HCT116 (cell line): Measurements from ENCODE around the gene SLC6A12. TPM values are rescaled to one million over a fixed set of nuclear protein-coding genes. Genes with fewer than 3 reads are reported as not detected.

ENCODE experiments used
- ATAC-seq: fragments of 200-7000 bp; cut with Tn5 transposase; 2 replicates; pipeline ENCODE4 v1.9.1; 2020; ENCODE audit warnings: mild to moderate bottlenecking, moderate library complexity
- BruUV-seq: library from RNA; stranded (reverse); fragments of 400-500 nt; replicated peaks from 2 replicates; lab custom pipeline; 2021; lab: Mats Ljungman, UMichigan
- CTCF ChIA-PET: fragments of 300-600 bp; sonication (Branson Sonifier 250); formaldehyde crosslinking; loops from one replicate; lab custom pipeline; 2021; ENCODE audit warnings: antibody characterized with exemption; lab: Charles Lee
- POLR2A ChIA-PET: fragments of 300-600, 350-600 bp; sonication (Branson Sonifier 250); formaldehyde crosslinking; loops from one replicate; lab custom pipeline; 2021; ENCODE audit warnings: antibody characterized with exemption; lab: Charles Lee
- RAD21 ChIA-PET, 2 experiments: fragments of 300-600 bp; sonication (Branson Sonifier 250); formaldehyde crosslinking; loops; one replicate each; lab custom pipeline; 2023; ENCODE audit warnings: low total read pairs in 2 of 2; ENCODE audit not compliant: uncharacterized antibody in 2 of 2, unreplicated experiment in 2 of 2, low non-redundant PET in 1 of 2; lab: Charles Lee
- DNase-seq: peaks from one replicate; pipeline ENCODE4 v3.0.0-alpha.2; 2010; ENCODE audit warnings: low read depth, low spot score
- H2AFZ ChIP-seq: fragments of 200-600 bp; shearing (Covaris generic), sonication (generic); 2 replicates; pipeline ENCODE4 v1.6.1; 2017; ENCODE audit warnings: low read depth, mixed run types, mixed read lengths, antibody characterized with exemption, low read length; ENCODE audit not compliant: poor library complexity, severe bottlenecking
- H3K27ac ChIP-seq: 2 replicates; pipeline ENCODE4 v1.5.1; 2012; ENCODE audit warnings: low read depth, low read length
- H3K27me3 ChIP-seq: fragments of 200-600 bp; sonication (generic); 2 replicates; pipeline ENCODE4 v1.6.1; 2016; ENCODE audit warnings: mixed run types, low read length, mixed read lengths; ENCODE audit not compliant: insufficient read depth
- H3K36me3 ChIP-seq, 2 experiments: fragments of 200-500 bp in 1 of 2; fragments of 200-600 bp in 1 of 2; sonication (Bioruptor generic) in 1 of 2; sonication (generic) in 1 of 2; 2 replicates each; pipeline versions ENCODE4 v1.5.1 to v1.6.1; 2014 to 2016; ENCODE audit warnings: low read length in 2 of 2, inconsistent platforms in 1 of 2, mixed read lengths in 1 of 2, mixed run types in 1 of 2; ENCODE audit not compliant: insufficient read depth in 2 of 2, control insufficient read depth in 1 of 2
- H3K4me1 ChIP-seq, 2 experiments: fragments of 200-600 bp in 1 of 2; sonication (generic) in 1 of 2; 2 replicates each; pipeline versions ENCODE4 v1.5.1 to v1.6.1; 2012 to 2017; ENCODE audit warnings: low read length in 2 of 2, inconsistent platforms in 1 of 2, mild to moderate bottlenecking in 1 of 2, mixed read lengths in 1 of 2, mixed run types in 1 of 2, moderate library complexity in 1 of 2; ENCODE audit not compliant: insufficient read depth in 2 of 2, control insufficient read depth in 1 of 2
- H3K4me2 ChIP-seq: fragments of 200-600 bp; sonication (generic); 2 replicates; pipeline ENCODE4 v1.6.1; 2017; ENCODE audit warnings: mixed run types, low read length, mixed read lengths
- H3K4me3 ChIP-seq, 2 experiments: fragments of 200-600 bp in 1 of 2; sonication (generic) in 1 of 2; replicated peaks in 1 of 2; 2 replicates each; pipeline ENCODE4 v1.5.1; 2011 to 2016; ENCODE audit warnings: low read length in 2 of 2, control low read depth in 1 of 2, low read depth in 1 of 2, mild to moderate bottlenecking in 1 of 2, mixed read lengths in 1 of 2, mixed run types in 1 of 2
- H3K79me2 ChIP-seq: fragments of 200-600 bp; sonication (generic); 2 replicates; pipeline ENCODE4 v1.6.1; 2017; ENCODE audit warnings: mild to moderate bottlenecking, mixed run types, low read length, moderate library complexity, mixed read lengths; ENCODE audit not compliant: insufficient read depth
- H3K9ac ChIP-seq: fragments of 200-600 bp; sonication (generic); 2 replicates; pipeline ENCODE4 v1.6.1; 2016; ENCODE audit warnings: low read length, mixed read lengths
- H3K9me2 ChIP-seq: fragments of 200-600 bp; sonication (generic), shearing (Covaris generic); 2 replicates; pipeline ENCODE4 v1.6.1; 2017; ENCODE audit warnings: mixed run types, mild to moderate bottlenecking, moderate library complexity; ENCODE audit not compliant: insufficient read depth
- H3K9me3 ChIP-seq, 2 experiments: fragments of 200-500 bp in 1 of 2; fragments of 200-600 bp in 1 of 2; sonication (Bioruptor generic) in 1 of 2; sonication (generic) in 1 of 2; 2 replicates each; pipeline ENCODE4 v1.6.1; 2014 to 2017; ENCODE audit warnings: low read length in 2 of 2, mixed read lengths in 2 of 2, inconsistent platforms in 1 of 2, low read depth in 1 of 2, mild to moderate bottlenecking in 1 of 2, mixed run types in 1 of 2, moderate library complexity in 1 of 2; ENCODE audit not compliant: control insufficient read depth in 1 of 2, insufficient read depth in 1 of 2
- H4K20me1 ChIP-seq: fragments of 200-600 bp; sonication (generic), shearing (Covaris generic); 2 replicates; pipeline ENCODE4 v1.6.1; 2017; ENCODE audit warnings: mixed run types, mild to moderate bottlenecking, moderate library complexity; ENCODE audit not compliant: insufficient read depth
- ATF3 ChIP-seq: IDR thresholded peaks from 2 replicates; pipeline ENCODE4 v1.6.1; 2012
- CEBPB ChIP-seq: IDR thresholded peaks from 2 replicates; pipeline ENCODE4 v1.6.1; 2012; ENCODE audit warnings: low read depth
- CTCF ChIP-seq, 3 experiments: fragments of 200-600 bp in 1 of 3; sonication (generic) in 1 of 3; IDR thresholded peaks in 2 of 3; conservative IDR thresholded peaks in 1 of 3; 2 replicates each; pipeline ENCODE4 v1.5.1; 2012 to 2017; ENCODE audit warnings: low read depth in 2 of 3, low read length in 2 of 3, antibody characterized with exemption in 1 of 3, borderline replicate concordance in 1 of 3, control low read depth in 1 of 3, mild to moderate bottlenecking in 1 of 3, mixed read lengths in 1 of 3, mixed run types in 1 of 3, moderate library complexity in 1 of 3; ENCODE audit not compliant: insufficient read depth in 1 of 3
- EGR1 ChIP-seq: IDR thresholded peaks from 2 replicates; pipeline ENCODE4 v1.6.1; 2012; ENCODE audit warnings: low read depth
- ELF1 ChIP-seq: IDR thresholded peaks from 2 replicates; pipeline ENCODE4 v1.6.1; 2012; ENCODE audit warnings: low read depth, borderline replicate concordance
- EZH2 ChIP-seq: fragments of 200-600 bp; sonication (generic); IDR thresholded peaks from 2 replicates; pipeline ENCODE4 v1.6.1; 2017; ENCODE audit warnings: antibody characterized with exemption, mixed run types
- EZH2phosphoT487 ChIP-seq: fragments of 200-600 bp; IDR thresholded peaks from 2 replicates; pipeline ENCODE4 v1.6.1; 2018; ENCODE audit warnings: antibody characterized with exemption, borderline replicate concordance
- FOSL1 ChIP-seq: IDR thresholded peaks from 2 replicates; pipeline ENCODE4 v1.6.1; 2012; ENCODE audit warnings: low read depth
- JUND ChIP-seq: IDR thresholded peaks from 2 replicates; pipeline ENCODE4 v1.6.1; 2012
- POLR2A ChIP-seq: IDR thresholded peaks from 2 replicates; pipeline ENCODE4 v1.7.0; 2011; ENCODE audit warnings: borderline replicate concordance; ENCODE audit not compliant: insufficient read depth, insufficient read length; ENCODE audit errors: extremely low read depth
- REST ChIP-seq: IDR thresholded peaks from 2 replicates; pipeline ENCODE4 v1.6.1; 2012; ENCODE audit warnings: low read depth
- SP1 ChIP-seq: IDR thresholded peaks from 2 replicates; pipeline ENCODE4 v1.6.1; 2012; ENCODE audit warnings: low read depth
- TCF7L2 ChIP-seq: IDR thresholded peaks from 2 replicates; pipeline ENCODE4 v1.7.0; 2011; ENCODE audit warnings: borderline replicate concordance, inconsistent platforms; ENCODE audit not compliant: insufficient read depth, insufficient read length; ENCODE audit errors: extremely low read depth
- YY1 ChIP-seq: IDR thresholded peaks from 2 replicates; pipeline ENCODE4 v1.6.1; 2011; ENCODE audit warnings: low read length, low read depth, moderate library complexity, mild to moderate bottlenecking; ENCODE audit not compliant: insufficient replicate concordance; ENCODE audit errors: extremely low read depth
- ZNF274 ChIP-seq: fragments of 200-500 bp; sonication (Bioruptor generic); IDR thresholded peaks from 2 replicates; pipeline ENCODE4 v1.6.1; 2014; ENCODE audit warnings: mild to moderate bottlenecking, low read depth, low read length, inconsistent platforms
- intact Hi-C: fragments of 100-400 bp; cut with micrococcal nuclease; formaldehyde crosslinking; loops from 2 replicates; pipeline ENCODE4 v1.10.0; 2022
- total RNA-seq: library from RNA; stranded (reverse); gene quantifications from one replicate; pipeline ENCODE4 v1.2.1, GENCODE V29; 2021; ENCODE audit not compliant: unreplicated experiment

SLC6A12 gene
- total RNA-seq, 1 experiment from 2014 or later: 0.64 TPM

GRCh38 chr12:238736-239398 lies 24.9 kb upstream of the SLC6A12 start:
- no peaks in the 10 kb centered on the region for H4K20me1 ChIP-seq
- H3K9me3 ChIP-seq: peaks cover 6 to 7% of the 10 kb centered on the region in 2 experiments; a peak in 2 of 4 replicates
- H3K27me3 ChIP-seq: no peaks in the 10 kb centered on the region
- no peaks in the 10 kb centered on the region for H3K79me2 ChIP-seq
- intact Hi-C loops: no loop called here
- ChIA-PET POLR2A (no interaction called here), CTCF (no interaction called here)
- no peak overlapping the region for H3K27ac ChIP-seq
- H3K9ac ChIP-seq: no peak overlapping the region
- BruUV-seq: no TSS peak
- no peaks in the 10 kb centered on the region for H3K9me2 ChIP-seq
- no peak for TF ChIP-seq TCF7L2
- TF ChIP-seq, all 23 proteins: peak for 0
- H3K4me1 ChIP-seq: no peaks in the 10 kb centered on the region
- H3K4me2 ChIP-seq: no peak overlapping the region
- DNase-seq: no peak
- RAD21 ChIA-PET: no interaction called here
- no peak for ATAC-seq
- H2AFZ ChIP-seq: no peak overlapping the region
- no peak overlapping the region for H3K4me3 ChIP-seq
- no peaks in the 10 kb centered on the region for H3K36me3 ChIP-seq

GRCh38 chr12:238116-238515 lies 24.2 kb upstream of the SLC6A12 start:
- CTCF ChIA-PET: no interaction called here
- BruUV-seq: no TSS peak
- Histone ChIP-seq H3K4me1 (no peaks in the 10 kb centered on the region), H3K4me3 (no peak overlapping the region), H3K27me3 (no peaks in the 10 kb centered on the region), H3K27ac (no peak overlapping the region), H3K9me2 (no peaks in the 10 kb centered on the region), H4K20me1 (no peaks in the 10 kb centered on the region), H3K9me3 (peaks cover 6 to 7% of the 10 kb centered on the region in 2 experiments; a peak in 2 of 4 replicates), H3K79me2 (no peaks in the 10 kb centered on the region), H2AFZ (no peak overlapping the region), H3K36me3 (no peaks in the 10 kb centered on the region), H3K9ac (no peak overlapping the region), H3K4me2 (no peak overlapping the region)
- POLR2A ChIA-PET: no interaction called here
- no peak for ATAC-seq
- no peak for DNase-seq
- RAD21 ChIA-PET: no interaction called here
- intact Hi-C loops: no loop called here
- no peak for TF ChIP-seq SP1
- no peak for TF ChIP-seq ELF1
- TF ChIP-seq TCF7L2: no peak
- TF ChIP-seq ZNF274: no peak
- TF ChIP-seq FOSL1: no peak
- TF ChIP-seq JUND: no peak
- no peak for TF ChIP-seq REST
- TF ChIP-seq EZH2phosphoT487: no peak
- no peak for TF ChIP-seq EGR1
- no peak for TF ChIP-seq ATF3
- TF ChIP-seq POLR2A: no peak
- TF ChIP-seq YY1: no peak
- no peak for TF ChIP-seq CEBPB
- TF ChIP-seq CTCF (IDR thresholded peaks at IDR 0.05 in 2 of 3, conservative IDR thresholded peaks at IDR 0.05 in 1 of 3; ENCODE audit: borderline replicate concordance in 1 of 3, insufficient read depth in 1 of 3, low read depth in 2 of 3, low read length in 2 of 3): no peak
- no peak for TF ChIP-seq EZH2
